ENCODE measurements around the gene CPXM2.

Gene CPXM2

GRCh38 chr10:123761038-123761428 is 130.6 kb downstream of the CPXM2 start:
- Histone ChIP-seq H3K27me3 (ENCODE audit: insufficient read depth, poor library complexity, severe bottlenecking) (peaks cover 2% of the 10 kb centered on the region), H3K4me3 (replicated peaks; ENCODE audit: insufficient read depth, low read length) (no peak overlapping the region), H3K27ac (replicated peaks) (no peak overlapping the region)
- TF ChIP-seq SPI1 (IDR thresholded peaks at IDR 0.05; ENCODE audit: borderline replicate concordance, low read depth) (no peak), GABPA (IDR thresholded peaks at IDR 0.05; ENCODE audit: low read depth) (no peak), CTCF (IDR thresholded peaks at IDR 0.05; ENCODE audit: insufficient read depth, low read length) (no peak)
- DNase-seq (ENCODE audit: low read depth in 1 of 2, low spot score in 1 of 2) = no peak

- Histone ChIP-seq H3K27ac (replicated peaks) (no peak overlapping the region), H3K27me3 (ENCODE audit: insufficient read depth, poor library complexity, severe bottlenecking) (no peaks in the 10 kb centered on the region), H3K4me3 (replicated peaks; ENCODE audit: insufficient read depth, low read length) (no peak overlapping the region)
- TF ChIP-seq GABPA (IDR thresholded peaks at IDR 0.05; ENCODE audit: low read depth) (no peak), SPI1 (IDR thresholded peaks at IDR 0.05; ENCODE audit: borderline replicate concordance, low read depth) (no peak), POLR2AphosphoS5 (IDR thresholded peaks at IDR 0.05; ENCODE audit: low read depth) (no peak)
- DNase-seq (ENCODE audit: low read depth in 1 of 2, low spot score in 1 of 2) = no peak
Measured at GRCh38 chr10:123760356-123761037, 131.1 kb downstream of the CPXM2 start.

GRCh38 chr10:123759501-123760031 is 132.0 kb downstream of the CPXM2 start:
- no peak for TF ChIP-seq REST (IDR thresholded peaks at IDR 0.05; ENCODE audit: insufficient replicate concordance, low read depth)
- no peak for TF ChIP-seq POLR2AphosphoS5 (IDR thresholded peaks at IDR 0.05; ENCODE audit: low read depth)
- TF ChIP-seq CTCF (IDR thresholded peaks at IDR 0.05; ENCODE audit: insufficient read depth, low read length) = no peak
- TF ChIP-seq SPI1 (IDR thresholded peaks at IDR 0.05; ENCODE audit: borderline replicate concordance, low read depth) = no peak
- no peak for TF ChIP-seq GABPA (IDR thresholded peaks at IDR 0.05; ENCODE audit: low read depth)

GRCh38 chr10:123759041-123759440 is 132.6 kb downstream of the CPXM2 start:
- DNase-seq (ENCODE audit: low read depth in 1 of 2, low spot score in 1 of 2) = no peak
- TF ChIP-seq POLR2AphosphoS5 (IDR thresholded peaks at IDR 0.05; ENCODE audit: low read depth) (no peak), REST (IDR thresholded peaks at IDR 0.05; ENCODE audit: insufficient replicate concordance, low read depth) (no peak), GABPA (IDR thresholded peaks at IDR 0.05; ENCODE audit: low read depth) (no peak), SPI1 (IDR thresholded peaks at IDR 0.05; ENCODE audit: borderline replicate concordance, low read depth) (no peak), CTCF (IDR thresholded peaks at IDR 0.05; ENCODE audit: insufficient read depth, low read length) (no peak)
- Histone ChIP-seq H3K27ac (replicated peaks) (no peak overlapping the region), H3K27me3 (ENCODE audit: insufficient read depth, poor library complexity, severe bottlenecking) (no peaks in the 10 kb centered on the region), H3K4me3 (replicated peaks; ENCODE audit: insufficient read depth, low read length) (no peak overlapping the region)

More at GRCh38 chr10:123759501-123760031, 132.0 kb downstream of the CPXM2 start:
- no peak overlapping the region for H3K27ac ChIP-seq (replicated peaks)
- H3K4me3 ChIP-seq (replicated peaks; ENCODE audit: insufficient read depth, low read length) = no peak overlapping the region
- DNase-seq (ENCODE audit: low read depth in 1 of 2, low spot score in 1 of 2) = no peak
- no peaks in the 10 kb centered on the region for H3K27me3 ChIP-seq (ENCODE audit: insufficient read depth, poor library complexity, severe bottlenecking)
